GM18867 (cell line): ENCODE measurements around the gene MALL.
"Not testable (repeated sequence)": the region's sequence is repeated elsewhere in the genome, so short reads cannot be mapped to it uniquely, and the experiment has no call there.

Experiments used
- ATAC-seq: cut with Tn5 transposase; IDR thresholded peaks from one replicate; pipeline ENCODE4 v1.9.1; 2021; ENCODE audit warnings: mild to moderate bottlenecking, moderate library complexity; ENCODE audit not compliant: unreplicated experiment

Gene MALL

GRCh38 chr2:110099471-110100225 lies 16.0 kb downstream of the MALL start:
- no peak for ATAC-seq

- no peak for ATAC-seq
Measured at GRCh38 chr2:110099038-110099425, 16.6 kb downstream of the MALL start.

- no peak for ATAC-seq
Measured at GRCh38 chr2:110097506-110098220, 18.0 kb downstream of the MALL start.

GRCh38 chr2:110095994-110096633 lies 19.5 kb downstream of the MALL start:
- ATAC-seq, result no peak

- not testable (repeated sequence) for ATAC-seq
Measured at GRCh38 chr2:110094884-110095534, 20.6 kb downstream of the MALL start.

- ATAC-seq, result not testable (repeated sequence)
Measured at GRCh38 chr2:110093924-110094323, 21.7 kb downstream of the MALL start.

- not testable (repeated sequence) for ATAC-seq
Measured at GRCh38 chr2:110090164-110090563, 25.5 kb downstream of the MALL start.

GRCh38 chr2:110083757-110084156 lies 31.9 kb downstream of the MALL start:
- not testable (repeated sequence) for ATAC-seq

GRCh38 chr2:110083162-110083561 lies 32.5 kb downstream of the MALL start:
- not testable (repeated sequence) for ATAC-seq

- ATAC-seq, result not testable (repeated sequence)
Measured at GRCh38 chr2:110078104-110078503, 37.5 kb downstream of the MALL start.

- not testable (repeated sequence) for ATAC-seq
Measured at GRCh38 chr2:110075896-110076295, 39.7 kb downstream of the MALL start.

- not testable (repeated sequence) for ATAC-seq
Measured at GRCh38 chr2:110069869-110070268, 45.8 kb downstream of the MALL start.

- not testable (repeated sequence) for ATAC-seq
Measured at GRCh38 chr2:110068153-110068552, 47.5 kb downstream of the MALL start.

- not testable (repeated sequence) for ATAC-seq
Measured at GRCh38 chr2:110062332-110062731, 53.3 kb downstream of the MALL start.

GRCh38 chr2:110060550-110060949 lies 55.1 kb downstream of the MALL start:
- not testable (repeated sequence) for ATAC-seq

GRCh38 chr2:110059694-110060358 lies 55.8 kb downstream of the MALL start:
- ATAC-seq, result not testable (repeated sequence)

- not testable (repeated sequence) for ATAC-seq
Measured at GRCh38 chr2:110059009-110059693, 56.5 kb downstream of the MALL start.

GRCh38 chr2:110058034-110058433 lies 57.6 kb downstream of the MALL start:
- not testable (repeated sequence) for ATAC-seq

GRCh38 chr2:110055819-110056408 lies 59.7 kb downstream of the MALL start:
- not testable (repeated sequence) for ATAC-seq
